Smooth muscle cell (in vitro differentiated cells): ENCODE data around the gene PPP1R7. TPM values are rescaled to one million over a fixed set of nuclear protein-coding genes. Genes with fewer than 3 reads are reported as not detected.

ENCODE experiments used
- DNase-seq: peaks from one replicate; lab custom pipeline; 2025; ENCODE audit not compliant: unreplicated experiment; lab: John Stamatoyannopoulos, UW
- H2AFZ ChIP-seq: fragments of 200-600 bp; sonication (generic); 2 replicates; pipeline ENCODE4 v1.6.0; 2016; ENCODE audit warnings: antibody characterized with exemption, low read depth, mild to moderate bottlenecking
- H3F3A ChIP-seq: fragments of 200-600 bp; sonication (generic); 2 replicates; pipeline ENCODE4 v1.6.0; 2017; ENCODE audit warnings: antibody characterized with exemption, low read depth
- H3K27ac ChIP-seq: fragments of 200-600 bp; sonication (generic); 2 replicates; pipeline ENCODE4 v1.5.1; 2016; ENCODE audit warnings: low read depth, mild to moderate bottlenecking
- H3K27me3 ChIP-seq: fragments of 200-600 bp; sonication (generic); 2 replicates; pipeline ENCODE4 v1.6.1; 2016; ENCODE audit warnings: low read depth, mild to moderate bottlenecking
- H3K36me3 ChIP-seq: fragments of 200-600 bp; sonication (generic); 2 replicates; pipeline ENCODE4 v1.5.1; 2016; ENCODE audit warnings: low read depth
- H3K4me1 ChIP-seq: fragments of 200-600 bp; sonication (generic); 2 replicates; pipeline ENCODE4 v1.5.1; 2016; ENCODE audit warnings: low read depth
- H3K4me2 ChIP-seq: fragments of 200-600 bp; sonication (generic); 2 replicates; pipeline ENCODE4 v1.6.0; 2016; ENCODE audit warnings: mild to moderate bottlenecking
- H3K4me3 ChIP-seq: fragments of 200-600 bp; sonication (generic); 2 replicates; pipeline ENCODE4 v1.5.1; 2016; ENCODE audit warnings: mild to moderate bottlenecking
- H3K79me2 ChIP-seq: fragments of 200-600 bp; sonication (generic); 2 replicates; pipeline ENCODE4 v1.6.0; 2016; ENCODE audit warnings: low read depth, mild to moderate bottlenecking
- H3K9ac ChIP-seq: fragments of 200-600 bp; sonication (generic); 2 replicates; pipeline ENCODE4 v1.6.0; 2016; ENCODE audit warnings: low read depth
- H3K9me3 ChIP-seq: fragments of 200-600 bp; sonication (generic); replicated peaks from 2 replicates; pipeline ENCODE4 v1.5.1; 2016; ENCODE audit warnings: low read depth
- H4K20me1 ChIP-seq: fragments of 200-600 bp; sonication (generic); 2 replicates; pipeline ENCODE4 v1.6.0; 2016; ENCODE audit warnings: low read depth
- CTCF ChIP-seq: fragments of 200-600 bp; sonication (generic); IDR thresholded peaks from 2 replicates; pipeline ENCODE4 v1.5.1; 2017; ENCODE audit warnings: borderline replicate concordance, mild to moderate bottlenecking, antibody characterized with exemption; ENCODE audit not compliant: insufficient read depth, poor library complexity, severe bottlenecking
- WGBS: methylation state at CpG from one replicate; pipeline ENCODE4 v1.1.7; 2016; ENCODE audit warnings: low lambda C conversion rate; 5-methylcytosine and 5-hydroxymethylcytosine counted together
- polyA plus RNA-seq: library from polyadenylated mRNA; unstranded; fragments of >200 nt; fragmentation: Nextera tagmentation; extraction: Ambion mirVana; gene quantifications from 2 replicates; pipeline ENCODE4 v1.2.1, GENCODE V29; 2016
- total RNA-seq: library from RNA; depleted of rRNA; stranded (reverse); fragments of >200 nt; gene quantifications from 2 replicates; pipeline ENCODE4 v1.2.3, GENCODE V29; 2014

Gene PPP1R7
- total and polyA plus RNA-seq, 2 experiments from 2014 or later = 54.3 to 74.9 TPM

- H3K4me3 ChIP-seq = no peak overlapping the region
Observed at GRCh38 chr2:241136191-241136590, 14.1 kb upstream of the PPP1R7 start.

GRCh38 chr2:241136661-241137260, 13.5 kb upstream of the PPP1R7 start:
- H3K4me1 ChIP-seq = no peaks in the 10 kb centered on the region
- no peak overlapping the region for H3K27ac ChIP-seq
- DNase-seq = no peak
- H2AFZ ChIP-seq = no peak overlapping the region
- no peaks in the 10 kb centered on the region for H3K9me3 ChIP-seq
- no peaks in the 10 kb centered on the region for H3K36me3 ChIP-seq
- no peaks in the 10 kb centered on the region for H3K79me2 ChIP-seq
- no peak overlapping the region for H3K4me3 ChIP-seq
- no peak for TF ChIP-seq CTCF
- WGBS = 96% methylated on average over 25 of the region's 25 CpGs
- H3K27me3 ChIP-seq = no peaks in the 10 kb centered on the region
- no peaks in the 10 kb centered on the region for H4K20me1 ChIP-seq
- no peaks in the 10 kb centered on the region for H3F3A ChIP-seq
- H3K4me2 ChIP-seq = no peak overlapping the region
- no peak overlapping the region for H3K9ac ChIP-seq

More at GRCh38 chr2:241136191-241136590, 14.1 kb upstream of the PPP1R7 start:
- H3K9ac ChIP-seq = no peak overlapping the region
- no peak overlapping the region for H2AFZ ChIP-seq
- DNase-seq = no peak
- H3K4me1 ChIP-seq = no peaks in the 10 kb centered on the region
- no peaks in the 10 kb centered on the region for H3K27me3 ChIP-seq
- no peak overlapping the region for H3K27ac ChIP-seq
- no peak for TF ChIP-seq CTCF
- H3K4me2 ChIP-seq = no peak overlapping the region
- no peaks in the 10 kb centered on the region for H3K9me3 ChIP-seq
- H3F3A ChIP-seq = no peaks in the 10 kb centered on the region
- H3K79me2 ChIP-seq = no peaks in the 10 kb centered on the region
- WGBS = 96% methylated on average over 8 of the region's 8 CpGs
- no peaks in the 10 kb centered on the region for H4K20me1 ChIP-seq
- H3K36me3 ChIP-seq = no peaks in the 10 kb centered on the region

GRCh38 chr2:241137276-241138190, 12.7 kb upstream of the PPP1R7 start:
- Histone ChIP-seq H3K9ac (no peak overlapping the region), H3F3A (no peaks in the 10 kb centered on the region), H3K4me3 (no peak overlapping the region), H3K36me3 (no peaks in the 10 kb centered on the region), H3K9me3 (no peaks in the 10 kb centered on the region), H4K20me1 (no peaks in the 10 kb centered on the region), H3K4me1 (no peaks in the 10 kb centered on the region), H3K79me2 (no peaks in the 10 kb centered on the region), H3K27me3 (no peaks in the 10 kb centered on the region), H2AFZ (no peak overlapping the region), H3K4me2 (no peak overlapping the region), H3K27ac (no peak overlapping the region)
- no peak for DNase-seq
- WGBS = 93% methylated on average over 22 of the region's 24 CpGs
- no peak for TF ChIP-seq CTCF

GRCh38 chr2:241138471-241138870, 11.8 kb upstream of the PPP1R7 start:
- Histone ChIP-seq H3K79me2 (no peaks in the 10 kb centered on the region), H4K20me1 (no peaks in the 10 kb centered on the region), H3K4me3 (no peak overlapping the region), H3K4me2 (no peak overlapping the region), H3F3A (no peaks in the 10 kb centered on the region), H3K27me3 (no peaks in the 10 kb centered on the region), H3K9ac (no peak overlapping the region), H3K9me3 (no peaks in the 10 kb centered on the region), H3K27ac (no peak overlapping the region), H3K36me3 (no peaks in the 10 kb centered on the region), H3K4me1 (no peaks in the 10 kb centered on the region), H2AFZ (no peak overlapping the region)
- DNase-seq = no peak
- no peak for TF ChIP-seq CTCF
- 95% methylated on average over 16 of the region's 16 CpGs for WGBS
